ENCODE results near the gene LIM2. TPM values are rescaled to one million over a fixed set of nuclear protein-coding genes. Genes with fewer than 3 reads are reported as not detected.
A peak's percentile ranks its signal among the peaks of the same experiment; 100 is the strongest.
"Not testable (repeated sequence)": the region's sequence is repeated elsewhere in the genome, so short reads cannot be mapped to it uniquely, and the experiment has no call there.

Gene LIM2
- total RNA-seq: not detected
- polyA plus RNA-seq (ENCODE audit: insufficient read length in 2 of 2): not detected
- long read RNA-seq, donor 1: 0 reads
- long read RNA-seq, donor 2: 0 reads
- long read RNA-seq, donor 3: 0 reads
- long read RNA-seq, donor 4: 0 reads

DNA sequence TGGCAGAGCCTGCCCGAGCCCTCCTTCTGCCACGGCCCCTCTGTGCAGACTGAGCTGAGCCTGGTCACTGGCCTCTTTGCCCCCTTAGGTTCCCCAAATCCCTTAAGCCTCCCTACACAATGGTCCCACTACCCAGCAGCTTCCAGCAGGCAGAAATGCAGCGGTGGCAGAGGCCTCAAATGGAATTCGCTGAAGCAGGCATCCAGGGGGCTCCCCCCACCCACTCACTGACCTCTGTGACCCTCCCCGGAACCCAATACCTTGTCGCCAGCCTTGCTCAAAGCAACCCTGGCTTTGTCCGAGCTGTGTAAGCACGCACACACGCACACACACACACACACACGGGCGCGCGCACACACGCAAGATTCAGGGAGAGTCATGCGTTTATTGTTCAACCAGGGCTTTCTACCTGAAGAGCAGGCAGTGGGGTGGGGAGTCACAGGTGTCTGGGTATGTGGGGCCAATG, at the start of gene LIM2:
Gene LIM2 (minus strand): TSS at position 51 of the 466 bp plus-strand sequence. CDS start 531 bp downstream, outside the sequence.
- H3K27ac ChIP-seq (ENCODE audit: low read depth, low read length): no peak within 1 kb of the TSS
- WGBS (ENCODE audit: insufficient coverage): 79% methylated on average over 8 of the region's 15 CpGs
- no peaks in the 10 kb centered on the region for H3K4me1 ChIP-seq (ENCODE audit: control insufficient read depth, insufficient read depth, low read length)
- no peaks in the 10 kb centered on the region for H3K36me3 ChIP-seq (ENCODE audit: control insufficient read depth, insufficient read depth, low read length)
- no peaks in the 10 kb centered on the region for H3K27me3 ChIP-seq (ENCODE audit: control insufficient read depth, insufficient read depth, low read length)
- DNase-seq (ENCODE audit: low read depth in 4 of 6, low spot score in 6 of 6): no peak
- no peak within 1 kb of the TSS for H3K4me3 ChIP-seq (ENCODE audit: low read depth, low read length)
- no peaks in the 10 kb centered on the region for H3K9me3 ChIP-seq (ENCODE audit: control insufficient read depth, insufficient read depth, low read length)

- Histone ChIP-seq H3K4me1 (ENCODE audit: control insufficient read depth, insufficient read depth, low read length) (no peaks in the 10 kb centered on the region), H3K27ac (ENCODE audit: low read depth, low read length) (no peak overlapping the region), H3K27me3 (ENCODE audit: control insufficient read depth, insufficient read depth, low read length) (peaks cover 2% of the 10 kb centered on the region), H3K9me3 (ENCODE audit: control insufficient read depth, insufficient read depth, low read length) (no peaks in the 10 kb centered on the region), H3K36me3 (ENCODE audit: control insufficient read depth, insufficient read depth, low read length) (no peaks in the 10 kb centered on the region), H3K4me3 (ENCODE audit: low read depth, low read length) (no peak overlapping the region)
- whole genome bisulfite sequencing (ENCODE audit: insufficient coverage): no CpG with 5 or more reads among the region's 1 CpG
- no peak for DNase-seq (ENCODE audit: low read depth in 4 of 6, low spot score in 6 of 6)
Observed at GRCh38 chr19:51434456-51434855, 46.7 kb upstream of the LIM2 start.

GRCh38 chr19:51433043-51433442, 45.3 kb upstream of the LIM2 start:
- Histone ChIP-seq H3K27me3 (ENCODE audit: control insufficient read depth, insufficient read depth, low read length) (no peaks in the 10 kb centered on the region), H3K4me1 (ENCODE audit: control insufficient read depth, insufficient read depth, low read length) (no peaks in the 10 kb centered on the region), H3K27ac (ENCODE audit: low read depth, low read length) (no peak overlapping the region), H3K9me3 (ENCODE audit: control insufficient read depth, insufficient read depth, low read length) (no peaks in the 10 kb centered on the region), H3K36me3 (ENCODE audit: control insufficient read depth, insufficient read depth, low read length) (no peaks in the 10 kb centered on the region), H3K4me3 (ENCODE audit: low read depth, low read length) (no peak overlapping the region)
- WGBS (ENCODE audit: insufficient coverage): 33% methylated on average over 1 of the region's 4 CpGs
- DNase-seq (ENCODE audit: low read depth in 4 of 6, low spot score in 6 of 6): no peak

GRCh38 chr19:51431124-51431523, 43.4 kb upstream of the LIM2 start:
- H3K9me3 ChIP-seq (ENCODE audit: control insufficient read depth, insufficient read depth, low read length): no peaks in the 10 kb centered on the region
- no peaks in the 10 kb centered on the region for H3K4me1 ChIP-seq (ENCODE audit: control insufficient read depth, insufficient read depth, low read length)
- H3K27me3 ChIP-seq (ENCODE audit: control insufficient read depth, insufficient read depth, low read length): peaks cover 3% of the 10 kb centered on the region
- no peak overlapping the region for H3K4me3 ChIP-seq (ENCODE audit: low read depth, low read length)
- 86% methylated on average over 1 of the region's 3 CpGs for WGBS (ENCODE audit: insufficient coverage)
- H3K36me3 ChIP-seq (ENCODE audit: control insufficient read depth, insufficient read depth, low read length): no peaks in the 10 kb centered on the region
- no peak overlapping the region for H3K27ac ChIP-seq (ENCODE audit: low read depth, low read length)
- no peak for DNase-seq (ENCODE audit: low read depth in 4 of 6, low spot score in 6 of 6)

DNA sequence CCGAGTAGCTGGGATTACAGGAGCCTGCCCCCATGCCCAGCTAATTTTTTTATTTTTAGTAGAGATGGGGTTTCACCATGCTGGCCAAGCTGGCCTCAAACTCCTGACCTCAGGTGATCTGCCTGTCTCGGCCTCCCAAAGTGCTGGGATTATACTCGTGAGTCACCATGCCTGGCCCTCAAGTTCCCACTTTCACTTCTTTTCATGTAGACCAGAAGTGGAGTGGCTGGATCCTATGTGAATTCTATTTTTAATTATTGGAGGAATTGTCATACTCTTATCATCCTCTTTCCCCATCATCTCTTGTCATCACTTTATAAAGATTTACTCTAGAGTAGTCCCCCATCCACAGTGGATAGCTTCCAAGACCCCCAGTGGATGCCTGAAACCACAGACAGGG, 42.4 kb upstream of the LIM2 start:
- Histone ChIP-seq H3K4me1 (ENCODE audit: control insufficient read depth, insufficient read depth, low read length) (no peaks in the 10 kb centered on the region), H3K4me3 (ENCODE audit: low read depth, low read length) (no peak overlapping the region), H3K36me3 (ENCODE audit: control insufficient read depth, insufficient read depth, low read length) (no peaks in the 10 kb centered on the region), H3K27me3 (ENCODE audit: control insufficient read depth, insufficient read depth, low read length) (peaks cover 5% of the 10 kb centered on the region), H3K27ac (ENCODE audit: low read depth, low read length) (no peak overlapping the region), H3K9me3 (ENCODE audit: control insufficient read depth, insufficient read depth, low read length) (no peaks in the 10 kb centered on the region)
- WGBS (ENCODE audit: insufficient coverage): 25% methylated on average over 1 of the region's 3 CpGs
- no peak for DNase-seq (ENCODE audit: low read depth in 4 of 6, low spot score in 6 of 6)

DNA sequence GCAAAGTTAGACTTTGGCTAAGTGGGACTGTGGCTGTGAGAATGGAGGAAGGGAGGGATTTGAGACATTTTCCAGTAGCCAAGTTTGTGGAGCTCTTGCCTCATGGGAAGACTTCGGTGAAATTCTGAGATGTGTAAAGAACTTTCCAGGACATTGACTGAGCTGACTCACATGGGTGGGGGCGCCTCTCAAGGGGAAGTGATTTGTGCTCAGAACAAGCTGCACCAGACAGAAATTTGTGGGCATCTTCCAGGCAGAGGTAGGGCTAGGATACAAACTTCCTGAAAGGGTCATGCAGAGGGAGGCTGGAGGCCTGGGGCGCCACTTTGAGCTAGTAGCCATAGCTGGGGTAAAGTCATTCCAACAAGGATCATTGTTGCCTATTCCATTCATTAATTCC, 39.4 kb upstream of the LIM2 start:
- Histone ChIP-seq H3K27ac (ENCODE audit: low read depth, low read length) (no peak overlapping the region), H3K4me1 (ENCODE audit: control insufficient read depth, insufficient read depth, low read length) (no peaks in the 10 kb centered on the region), H3K27me3 (ENCODE audit: control insufficient read depth, insufficient read depth, low read length) (peaks cover 5% of the 10 kb centered on the region), H3K4me3 (ENCODE audit: low read depth, low read length) (no peak overlapping the region), H3K9me3 (ENCODE audit: control insufficient read depth, insufficient read depth, low read length) (no peaks in the 10 kb centered on the region), H3K36me3 (ENCODE audit: control insufficient read depth, insufficient read depth, low read length) (no peaks in the 10 kb centered on the region)
- 73% methylated on average over 3 of the region's 3 CpGs for WGBS (ENCODE audit: insufficient coverage)
- no peak for DNase-seq (ENCODE audit: low read depth in 4 of 6, low spot score in 6 of 6)

GRCh38 chr19:51422053-51422448, 34.3 kb upstream of the LIM2 start:
- Histone ChIP-seq H3K27me3 (ENCODE audit: control insufficient read depth, insufficient read depth, low read length) (peaks cover 13% of the 10 kb centered on the region), H3K36me3 (ENCODE audit: control insufficient read depth, insufficient read depth, low read length) (no peaks in the 10 kb centered on the region), H3K4me1 (ENCODE audit: control insufficient read depth, insufficient read depth, low read length) (peaks cover 4% of the 10 kb centered on the region), H3K4me3 (ENCODE audit: low read depth, low read length) (no peak overlapping the region), H3K27ac (ENCODE audit: low read depth, low read length) (no peak overlapping the region), H3K9me3 (ENCODE audit: control insufficient read depth, insufficient read depth, low read length) (no peaks in the 10 kb centered on the region)
- 2% methylated on average over 16 of the region's 19 CpGs for WGBS (ENCODE audit: insufficient coverage)
- peak; percentile 19 to 78 (median 40) for DNase-seq (ENCODE audit: low read depth in 4 of 6, low spot score in 6 of 6)

DNA sequence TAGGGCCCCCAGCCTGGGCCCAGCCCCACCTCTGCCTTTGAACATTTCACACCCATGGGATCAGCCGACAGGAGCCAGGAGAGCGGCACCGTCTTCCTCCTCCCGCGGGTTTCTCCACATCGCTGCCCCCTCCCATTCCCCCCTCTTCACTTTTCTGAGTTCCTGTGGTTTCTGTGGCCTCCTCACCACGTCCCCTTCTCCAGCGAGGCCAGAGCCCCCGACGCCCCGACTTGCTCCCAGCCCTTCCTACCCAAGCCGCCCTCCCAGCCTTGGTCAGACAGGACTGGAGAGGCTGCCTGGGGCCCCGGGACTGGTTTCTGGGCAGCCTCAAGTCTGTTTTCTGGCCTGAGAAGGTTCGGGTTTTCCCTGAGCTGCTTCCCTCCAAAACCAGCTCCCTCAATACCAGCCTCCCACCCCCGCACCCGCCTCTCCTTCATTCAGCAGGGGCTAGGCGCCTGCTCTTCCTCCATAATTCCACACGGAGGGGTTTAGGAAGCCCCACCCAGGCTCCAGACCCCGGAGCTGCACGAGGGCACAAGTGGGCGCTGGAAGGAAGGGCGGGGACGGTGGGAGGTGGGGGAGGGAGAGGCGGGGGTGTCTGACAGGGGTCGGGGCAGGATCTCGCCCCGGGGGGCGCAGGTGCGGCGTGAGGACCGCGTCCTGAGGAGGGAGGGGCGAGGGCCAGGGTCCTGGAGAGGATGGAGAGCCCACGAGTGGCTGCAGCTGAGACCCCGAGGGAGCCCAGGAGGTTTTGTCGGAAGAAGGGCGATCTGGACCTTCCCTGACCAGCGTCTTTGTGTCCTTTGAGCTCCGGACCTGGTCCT, 33.7 kb upstream of the LIM2 start:
- peaks cover 13% of the 10 kb centered on the region for H3K27me3 ChIP-seq (ENCODE audit: control insufficient read depth, insufficient read depth, low read length)
- no peaks in the 10 kb centered on the region for H3K36me3 ChIP-seq (ENCODE audit: control insufficient read depth, insufficient read depth, low read length)
- H3K4me1 ChIP-seq (ENCODE audit: control insufficient read depth, insufficient read depth, low read length): peaks cover 4% of the 10 kb centered on the region
- H3K4me3 ChIP-seq (ENCODE audit: low read depth, low read length): no peak overlapping the region
- no peaks in the 10 kb centered on the region for H3K9me3 ChIP-seq (ENCODE audit: control insufficient read depth, insufficient read depth, low read length)
- 16% methylated on average over 29 of the region's 39 CpGs for WGBS (ENCODE audit: insufficient coverage)
- DNase-seq (ENCODE audit: low read depth in 4 of 6, low spot score in 6 of 6): no peak
- H3K27ac ChIP-seq (ENCODE audit: low read depth, low read length): no peak overlapping the region

GRCh38 chr19:51420511-51420910, 32.7 kb upstream of the LIM2 start:
- 92% methylated on average over 8 of the region's 11 CpGs for WGBS (ENCODE audit: insufficient coverage)

DNA sequence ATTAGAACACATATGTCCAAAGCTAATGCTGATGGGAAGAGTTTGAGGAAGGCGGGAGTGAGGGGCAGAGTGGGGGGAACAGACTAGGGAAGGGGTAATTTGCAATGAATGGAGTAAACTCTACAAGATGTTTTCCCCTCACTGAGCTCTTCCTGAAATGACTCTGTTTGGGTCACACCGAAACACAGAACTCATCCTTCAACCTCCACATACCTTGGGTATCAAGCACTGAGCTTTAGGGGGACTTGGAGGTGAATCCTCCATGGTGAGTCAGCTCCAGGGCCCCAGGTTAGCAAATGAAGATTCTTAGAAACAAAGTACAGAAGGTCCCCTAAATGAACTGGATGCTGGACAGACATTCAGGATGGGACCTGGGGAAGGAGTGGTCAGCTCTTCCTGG, 30.9 kb upstream of the LIM2 start:
- Histone ChIP-seq H3K27ac (ENCODE audit: low read depth, low read length) (no peak overlapping the region), H3K36me3 (ENCODE audit: control insufficient read depth, insufficient read depth, low read length) (no peaks in the 10 kb centered on the region), H3K4me1 (ENCODE audit: control insufficient read depth, insufficient read depth, low read length) (peaks cover 4% of the 10 kb centered on the region), H3K27me3 (ENCODE audit: control insufficient read depth, insufficient read depth, low read length) (peaks cover 9% of the 10 kb centered on the region), H3K4me3 (ENCODE audit: low read depth, low read length) (no peak overlapping the region), H3K9me3 (ENCODE audit: control insufficient read depth, insufficient read depth, low read length) (no peaks in the 10 kb centered on the region)
- DNase-seq (ENCODE audit: low read depth in 4 of 6, low spot score in 6 of 6): no peak
- WGBS (ENCODE audit: insufficient coverage): no CpG with 5 or more reads among the region's 2 CpGs

More at GRCh38 chr19:51420511-51420910, 32.7 kb upstream of the LIM2 start:
- DNase-seq (ENCODE audit: low read depth in 4 of 6, low spot score in 6 of 6); H3K27ac ChIP-seq (ENCODE audit: low read depth, low read length); H3K36me3 ChIP-seq (ENCODE audit: control insufficient read depth, insufficient read depth, low read length); H3K4me1 ChIP-seq (ENCODE audit: control insufficient read depth, insufficient read depth, low read length); H3K9me3 ChIP-seq (ENCODE audit: control insufficient read depth, insufficient read depth, low read length); H3K4me3 ChIP-seq (ENCODE audit: low read depth, low read length); H3K27me3 ChIP-seq (ENCODE audit: control insufficient read depth, insufficient read depth, low read length): not testable (repeated sequence)

Data from spinal cord (tissue), 10 donors.